Mucosa of rectum (tissue), 2 donors: ENCODE measurements around the gene DCAF8.

Source experiments
- H3K27ac ChIP-seq, 2 donors: one replicate each; pipeline ENCODE4 v1.7.0; 2013; ENCODE audit warnings: inconsistent platforms in 2 of 2, low read depth in 2 of 2, low read length in 2 of 2
- H3K27me3 ChIP-seq, 2 donors: one replicate each; pipeline ENCODE4 v1.7.0; 2013; ENCODE audit warnings: low read length in 2 of 2; ENCODE audit not compliant: control insufficient read depth in 2 of 2, insufficient read depth in 2 of 2
- H3K36me3 ChIP-seq, 2 donors: one replicate each; pipeline ENCODE4 v1.7.0; 2013; ENCODE audit warnings: low read length in 2 of 2; ENCODE audit not compliant: control insufficient read depth in 2 of 2, insufficient read depth in 2 of 2
- H3K4me1 ChIP-seq, 2 donors: one replicate each; pipeline ENCODE4 v1.7.0; 2013; ENCODE audit warnings: low read length in 2 of 2, mild to moderate bottlenecking in 1 of 2; ENCODE audit not compliant: control insufficient read depth in 2 of 2, insufficient read depth in 2 of 2
- H3K4me3 ChIP-seq, 2 donors: one replicate each; pipeline ENCODE4 v1.7.0; 2013; ENCODE audit warnings: low read length in 2 of 2
- H3K9ac ChIP-seq, 2 donors: one replicate each; pipeline ENCODE4 v1.7.0; 2013; ENCODE audit warnings: low read length in 2 of 2, low read depth in 1 of 2, mild to moderate bottlenecking in 1 of 2
- H3K9me3 ChIP-seq, 2 donors: one replicate each; pipeline ENCODE4 v1.7.0; 2013; ENCODE audit warnings: low read length in 2 of 2; ENCODE audit not compliant: control insufficient read depth in 2 of 2
- donor health status: healthy.
- donor health status: Normal muscosa, but diverticular disease.

The DCAF8 gene

GRCh38 chr1:160232911-160233310 is 29.4 kb downstream of the DCAF8 start:
- H3K4me1 ChIP-seq, result no peaks in the 10 kb centered on the region
- no peak overlapping the region for H3K4me3 ChIP-seq
- no peak overlapping the region for H3K27ac ChIP-seq
- no peaks in the 10 kb centered on the region for H3K9me3 ChIP-seq
- H3K27me3 ChIP-seq, result no peaks in the 10 kb centered on the region
- H3K9ac ChIP-seq, result no peak overlapping the region
- H3K36me3 ChIP-seq, result peaks cover 57 to 58% of the 10 kb centered on the region in 2 donors

GRCh38 chr1:160228431-160228830 is 33.9 kb downstream of the DCAF8 start:
- Histone ChIP-seq H3K27me3 (no peaks in the 10 kb centered on the region), H3K4me1 (no peaks in the 10 kb centered on the region), H3K9me3 (no peaks in the 10 kb centered on the region), H3K27ac (no peak overlapping the region), H3K36me3 (peaks cover 69 to 78% of the 10 kb centered on the region in 2 donors), H3K9ac (no peak overlapping the region), H3K4me3 (no peak overlapping the region)

- Histone ChIP-seq H3K27me3 (no peaks in the 10 kb centered on the region), H3K36me3 (peaks cover 77 to 84% of the 10 kb centered on the region in 2 donors), H3K4me3 (no peak overlapping the region), H3K9ac (no peak overlapping the region), H3K4me1 (no peaks in the 10 kb centered on the region), H3K9me3 (no peaks in the 10 kb centered on the region), H3K27ac (no peak overlapping the region)
These were observed 34.8 kb downstream of the DCAF8 start for GRCh38 chr1:160227561-160227960.

GRCh38 chr1:160227034-160227433 is 35.3 kb downstream of the DCAF8 start:
- no peak overlapping the region for H3K4me3 ChIP-seq
- peaks cover 81 to 90% of the 10 kb centered on the region in 2 donors for H3K36me3 ChIP-seq
- H3K9ac ChIP-seq, result no peak overlapping the region
- no peak overlapping the region for H3K27ac ChIP-seq
- H3K4me1 ChIP-seq, result no peaks in the 10 kb centered on the region
- H3K9me3 ChIP-seq, result no peaks in the 10 kb centered on the region
- H3K27me3 ChIP-seq, result no peaks in the 10 kb centered on the region

- H3K4me1 ChIP-seq, result no peaks in the 10 kb centered on the region
- no peak overlapping the region for H3K4me3 ChIP-seq
- no peak overlapping the region for H3K9ac ChIP-seq
- no peak overlapping the region for H3K27ac ChIP-seq
- no peaks in the 10 kb centered on the region for H3K27me3 ChIP-seq
- no peaks in the 10 kb centered on the region for H3K9me3 ChIP-seq
- peaks cover 81 to 90% of the 10 kb centered on the region in 2 donors for H3K36me3 ChIP-seq
These were observed 35.7 kb downstream of the DCAF8 start for GRCh38 chr1:160226623-160227022.

GRCh38 chr1:160225345-160225744 is 37.0 kb downstream of the DCAF8 start:
- Histone ChIP-seq H3K9ac (no peak overlapping the region), H3K36me3 (peaks cover 78 to 90% of the 10 kb centered on the region in 2 donors), H3K4me1 (no peaks in the 10 kb centered on the region), H3K27ac (no peak overlapping the region), H3K4me3 (no peak overlapping the region), H3K9me3 (no peaks in the 10 kb centered on the region), H3K27me3 (no peaks in the 10 kb centered on the region)

- Histone ChIP-seq H3K9ac (no peak overlapping the region), H3K4me3 (no peak overlapping the region), H3K27me3 (no peaks in the 10 kb centered on the region), H3K36me3 (peaks cover 78 to 90% of the 10 kb centered on the region in 2 donors), H3K4me1 (no peaks in the 10 kb centered on the region), H3K27ac (no peak overlapping the region), H3K9me3 (no peaks in the 10 kb centered on the region)
These were observed 37.7 kb downstream of the DCAF8 start for GRCh38 chr1:160224606-160225005.

- H3K36me3 ChIP-seq, result peaks cover 88 to 89% of the 10 kb centered on the region in 2 donors
- no peak overlapping the region for H3K4me3 ChIP-seq
- H3K27ac ChIP-seq, result no peak overlapping the region
- H3K9ac ChIP-seq, result no peak overlapping the region
- no peaks in the 10 kb centered on the region for H3K9me3 ChIP-seq
- H3K27me3 ChIP-seq, result no peaks in the 10 kb centered on the region
- peaks cover 10 to 13% of the 10 kb centered on the region in 2 donors for H3K4me1 ChIP-seq
These were observed 39.8 kb downstream of the DCAF8 start for GRCh38 chr1:160222546-160222945.

- Histone ChIP-seq H3K4me3 (no peak overlapping the region), H3K27ac (no peak overlapping the region), H3K4me1 (peaks cover 15 to 18% of the 10 kb centered on the region in 2 donors), H3K9ac (no peak overlapping the region), H3K27me3 (no peaks in the 10 kb centered on the region), H3K36me3 (peaks cover 83 to 85% of the 10 kb centered on the region in 2 donors), H3K9me3 (no peaks in the 10 kb centered on the region)
These were observed 41.3 kb downstream of the DCAF8 start for GRCh38 chr1:160221089-160221488.

- H3K4me1 ChIP-seq, result peaks cover 15 to 18% of the 10 kb centered on the region in 2 donors
- no peaks in the 10 kb centered on the region for H3K27me3 ChIP-seq
- no peak overlapping the region for H3K27ac ChIP-seq
- no peak overlapping the region for H3K4me3 ChIP-seq
- H3K9me3 ChIP-seq, result no peaks in the 10 kb centered on the region
- no peak overlapping the region for H3K9ac ChIP-seq
- H3K36me3 ChIP-seq, result peaks cover 84 to 85% of the 10 kb centered on the region in 2 donors
These were observed 42.0 kb downstream of the DCAF8 start for GRCh38 chr1:160220301-160220700.
